ENCODE data around the gene CHL1.

Gene CHL1

GRCh38 chr3:430186-430585 is 233.6 kb downstream of the CHL1 start:
- no peak overlapping the region for H3K4me3 ChIP-seq (ENCODE audit: low read length)
- H3K36me3 ChIP-seq (replicated peaks; ENCODE audit: insufficient read depth, low read length): no peaks in the 10 kb centered on the region
- no peaks in the 10 kb centered on the region for H3K79me2 ChIP-seq (ENCODE audit: low read length)
- H3K9ac ChIP-seq (ENCODE audit: low read length): no peak overlapping the region
- H3K9me3 ChIP-seq (replicated peaks; ENCODE audit: insufficient read depth, low read length): no peaks in the 10 kb centered on the region
- no peaks in the 10 kb centered on the region for H3F3A ChIP-seq (ENCODE audit: insufficient read depth, low read length)
- H3K4me2 ChIP-seq (ENCODE audit: low read depth, low read length): no peak overlapping the region
- DNase-seq: no peak
- H3K27ac ChIP-seq (ENCODE audit: low read length): no peak overlapping the region
- H3K27me3 ChIP-seq (replicated peaks; ENCODE audit: insufficient read depth, low read length): no peaks in the 10 kb centered on the region
- TF ChIP-seq CTCF (IDR thresholded peaks at IDR 0.05; ENCODE audit: low read length) (no peak), EZH2 (optimal IDR thresholded peaks at IDR 0.05; ENCODE audit: low read depth, low read length) (no peak), EZH2phosphoT487 (IDR thresholded peaks at IDR 0.05; ENCODE audit: low read length) (no peak)
- no peak overlapping the region for H2AFZ ChIP-seq (ENCODE audit: low read length)
- H4K20me1 ChIP-seq (ENCODE audit: insufficient read depth, low read length): no peaks in the 10 kb centered on the region
- H3K9me2 ChIP-seq (replicated peaks; ENCODE audit: insufficient read depth, low read length): no peaks in the 10 kb centered on the region
- H3K4me1 ChIP-seq (ENCODE audit: low read length): no peaks in the 10 kb centered on the region

- no peaks in the 10 kb centered on the region for H3K4me1 ChIP-seq (ENCODE audit: low read length)
- no peaks in the 10 kb centered on the region for H3K36me3 ChIP-seq (replicated peaks; ENCODE audit: insufficient read depth, low read length)
- no peak overlapping the region for H3K4me2 ChIP-seq (ENCODE audit: low read depth, low read length)
- no peaks in the 10 kb centered on the region for H3K9me2 ChIP-seq (replicated peaks; ENCODE audit: insufficient read depth, low read length)
- no peak overlapping the region for H3K27ac ChIP-seq (ENCODE audit: low read length)
- H3K9ac ChIP-seq (ENCODE audit: low read length): no peak overlapping the region
- no peaks in the 10 kb centered on the region for H3F3A ChIP-seq (ENCODE audit: insufficient read depth, low read length)
- H3K79me2 ChIP-seq (ENCODE audit: low read length): no peaks in the 10 kb centered on the region
- H2AFZ ChIP-seq (ENCODE audit: low read length): no peak overlapping the region
- H4K20me1 ChIP-seq (ENCODE audit: insufficient read depth, low read length): no peaks in the 10 kb centered on the region
- TF ChIP-seq EZH2phosphoT487 (IDR thresholded peaks at IDR 0.05; ENCODE audit: low read length) (no peak), EZH2 (optimal IDR thresholded peaks at IDR 0.05; ENCODE audit: low read depth, low read length) (no peak), CTCF (IDR thresholded peaks at IDR 0.05; ENCODE audit: low read length) (no peak)
- H3K4me3 ChIP-seq (ENCODE audit: low read length): no peak overlapping the region
- no peaks in the 10 kb centered on the region for H3K9me3 ChIP-seq (replicated peaks; ENCODE audit: insufficient read depth, low read length)
- H3K27me3 ChIP-seq (replicated peaks; ENCODE audit: insufficient read depth, low read length): no peaks in the 10 kb centered on the region
- DNase-seq: no peak
Measured at GRCh38 chr3:435161-435560, 238.6 kb downstream of the CHL1 start.

- no peak for TF ChIP-seq CTCF (IDR thresholded peaks at IDR 0.05; ENCODE audit: low read length)
- no peak for TF ChIP-seq EZH2phosphoT487 (IDR thresholded peaks at IDR 0.05; ENCODE audit: low read length)
- no peak for TF ChIP-seq EZH2 (optimal IDR thresholded peaks at IDR 0.05; ENCODE audit: low read depth, low read length)
Measured at GRCh38 chr3:436053-436452, 239.5 kb downstream of the CHL1 start.

More at GRCh38 chr3:436053-436452, 239.5 kb downstream of the CHL1 start:
- no peaks in the 10 kb centered on the region for H3K4me1 ChIP-seq (ENCODE audit: low read length)
- no peak overlapping the region for H2AFZ ChIP-seq (ENCODE audit: low read length)
- H3K27me3 ChIP-seq (replicated peaks; ENCODE audit: insufficient read depth, low read length): no peaks in the 10 kb centered on the region
- no peaks in the 10 kb centered on the region for H3K79me2 ChIP-seq (ENCODE audit: low read length)
- H3K27ac ChIP-seq (ENCODE audit: low read length): no peak overlapping the region
- no peaks in the 10 kb centered on the region for H3K9me3 ChIP-seq (replicated peaks; ENCODE audit: insufficient read depth, low read length)
- H3F3A ChIP-seq (ENCODE audit: insufficient read depth, low read length): no peaks in the 10 kb centered on the region
- no peaks in the 10 kb centered on the region for H3K36me3 ChIP-seq (replicated peaks; ENCODE audit: insufficient read depth, low read length)
- H3K4me3 ChIP-seq (ENCODE audit: low read length): no peak overlapping the region
- no peak overlapping the region for H3K9ac ChIP-seq (ENCODE audit: low read length)
- H4K20me1 ChIP-seq (ENCODE audit: insufficient read depth, low read length): no peaks in the 10 kb centered on the region
- no peak overlapping the region for H3K4me2 ChIP-seq (ENCODE audit: low read depth, low read length)
- no peaks in the 10 kb centered on the region for H3K9me2 ChIP-seq (replicated peaks; ENCODE audit: insufficient read depth, low read length)
- DNase-seq: no peak

Data from MM.1S (cell line).